HL-60/S4 (cell line): ENCODE results near the gene DLG1.

ENCODE experiments used
- in situ Hi-C: fragments of 300-500 bp; cut with MboI; formaldehyde crosslinking; loops from 2 replicates; pipeline ENCODE4 v1.14.3; 2022; ENCODE audit warnings: low sequenced_read_pairs

The DLG1 gene

GRCh38 chr3:197320582-197320981 is 22.2 kb upstream of the DLG1 start:
- in situ Hi-C loops = no loop called here

DNA sequence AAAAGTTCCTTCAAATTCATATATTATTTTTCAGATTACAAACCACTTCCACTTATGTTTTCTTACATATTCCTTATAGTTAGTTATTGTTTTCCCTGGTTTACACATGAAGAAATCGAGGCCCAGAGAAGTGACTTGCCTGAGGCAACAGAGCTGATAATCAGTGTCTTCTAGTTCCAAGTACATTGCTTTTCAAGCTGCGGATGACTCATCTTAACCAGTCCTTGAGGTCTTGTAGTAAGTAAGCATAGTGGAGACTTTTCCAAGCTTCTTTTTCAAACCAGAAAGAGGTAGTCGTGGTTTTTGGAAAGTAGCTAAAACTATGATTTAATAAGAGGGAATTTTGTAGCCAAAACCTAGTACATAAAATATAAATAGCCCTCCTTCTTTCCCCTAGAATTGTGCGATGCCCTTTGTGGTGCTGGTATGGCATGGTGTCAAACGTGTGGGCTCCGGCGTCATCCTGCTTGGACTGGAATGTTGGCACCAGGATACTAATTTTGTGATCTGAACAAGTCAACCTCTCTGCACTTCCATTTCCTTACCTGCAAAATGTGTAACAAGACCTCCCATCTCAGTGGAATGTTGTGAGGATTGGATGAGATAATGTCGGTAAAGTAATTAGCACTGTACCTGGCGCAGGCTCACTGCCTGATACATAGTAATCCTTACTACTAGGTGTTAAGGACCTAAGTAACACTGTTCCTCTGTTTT is 19.0 kb upstream of the DLG1 start:
- in situ Hi-C loops = no loop called here

GRCh38 chr3:197312431-197312830 is 14.0 kb upstream of the DLG1 start:
- in situ Hi-C loops = no loop called here

DNA sequence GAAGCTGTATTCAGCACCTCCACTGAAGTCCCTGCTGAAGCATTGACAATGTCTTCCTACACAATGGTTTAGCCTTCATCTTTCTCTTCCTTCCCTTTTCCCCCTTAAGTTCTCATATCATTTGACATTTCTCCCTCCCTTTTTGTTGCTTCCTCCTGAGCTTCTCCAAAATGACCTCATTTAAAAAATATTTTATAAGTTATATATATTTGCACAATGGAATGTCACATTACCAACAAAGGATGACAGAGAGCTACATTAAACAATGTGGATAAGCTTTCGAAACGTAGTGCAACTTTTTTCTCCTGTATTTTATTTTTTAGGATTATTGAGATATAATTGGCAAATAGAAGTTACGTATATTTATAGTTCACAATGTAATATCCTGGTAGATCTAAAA is 13.2 kb upstream of the DLG1 start:
- in situ Hi-C loops = no loop called here

GRCh38 chr3:197309528-197310361 is 11.3 kb upstream of the DLG1 start:
- in situ Hi-C loops = no loop called here

GRCh38 chr3:197308591-197308990 is 10.2 kb upstream of the DLG1 start:
- in situ Hi-C loops = no loop called here

GRCh38 chr3:197306374-197307086 is 8.1 kb upstream of the DLG1 start:
- in situ Hi-C loops = no loop called here

DNA sequence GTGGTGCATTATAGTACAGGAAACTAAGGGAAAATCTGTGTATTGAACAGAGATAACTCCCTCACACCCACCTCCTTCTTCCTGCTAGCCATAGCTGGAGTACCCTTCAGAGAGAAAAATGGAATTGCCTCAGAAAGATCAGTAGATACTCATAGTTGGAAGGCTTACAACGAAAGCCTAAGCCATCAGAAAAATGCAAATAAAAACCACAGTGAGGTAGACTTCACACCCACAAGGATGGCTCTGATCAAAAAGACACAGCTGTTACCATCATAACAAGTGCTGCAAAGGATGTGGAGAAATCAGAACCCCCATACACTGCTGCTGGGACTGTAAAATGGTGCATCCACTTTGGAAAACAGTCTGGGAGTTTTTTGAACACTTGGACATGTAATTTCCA is 7.4 kb upstream of the DLG1 start:
- in situ Hi-C loops = no loop called here

DNA sequence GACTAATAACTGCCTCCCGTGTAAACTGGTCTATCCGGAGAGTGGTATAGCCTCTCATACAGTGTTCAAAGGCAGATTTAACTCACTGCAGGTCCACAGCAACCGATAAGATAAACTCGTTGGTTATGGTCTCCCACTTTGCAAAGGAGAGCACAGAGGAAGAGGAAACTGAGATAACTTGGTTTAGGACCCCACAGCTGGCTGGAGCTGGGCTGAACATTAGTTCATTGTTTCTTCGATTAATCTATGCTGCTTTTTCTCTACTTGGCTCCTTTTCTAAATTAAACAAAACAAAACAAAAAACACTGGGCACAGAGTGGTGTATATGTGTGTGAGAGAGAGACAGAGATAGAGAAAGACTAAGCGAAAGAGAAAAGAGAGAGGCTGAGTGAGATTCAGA is 5.0 kb upstream of the DLG1 start:
- in situ Hi-C loops = no loop called here

- in situ Hi-C loops = no loop called here
Measured at GRCh38 chr3:197302696-197303341, 4.4 kb upstream of the DLG1 start.

GRCh38 chr3:197302033-197302432 is 3.6 kb upstream of the DLG1 start:
- in situ Hi-C loops = no loop called here

- in situ Hi-C loops = no loop called here
Measured at GRCh38 chr3:197300361-197300760, 1.9 kb upstream of the DLG1 start.

GRCh38 chr3:197298945-197299854 is 788 bp upstream of the DLG1 start:
- in situ Hi-C loops = no loop called here

- in situ Hi-C loops = no loop called here
Measured at GRCh38 chr3:197297476-197298340, 704 bp downstream of the DLG1 start.

DNA sequence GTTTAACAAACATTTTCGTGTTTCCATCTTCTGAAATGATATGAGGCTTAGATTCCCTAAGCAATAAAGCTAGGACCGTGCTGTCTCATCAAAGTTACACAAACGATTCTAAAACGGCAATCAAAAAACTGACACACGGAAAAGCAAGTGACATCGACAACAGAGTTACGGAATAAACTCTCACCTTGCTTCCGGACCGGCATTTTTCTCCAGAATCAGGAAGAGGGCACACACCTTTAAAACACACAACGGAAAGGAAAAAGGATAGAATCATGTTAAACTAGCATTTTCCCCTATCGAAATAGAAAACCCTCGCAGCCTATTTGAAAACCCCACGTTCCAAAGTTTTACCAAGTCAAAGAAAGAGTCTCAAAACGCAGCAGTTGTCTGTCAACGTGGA is 1.4 kb downstream of the DLG1 start:
- in situ Hi-C loops = no loop called here

DNA sequence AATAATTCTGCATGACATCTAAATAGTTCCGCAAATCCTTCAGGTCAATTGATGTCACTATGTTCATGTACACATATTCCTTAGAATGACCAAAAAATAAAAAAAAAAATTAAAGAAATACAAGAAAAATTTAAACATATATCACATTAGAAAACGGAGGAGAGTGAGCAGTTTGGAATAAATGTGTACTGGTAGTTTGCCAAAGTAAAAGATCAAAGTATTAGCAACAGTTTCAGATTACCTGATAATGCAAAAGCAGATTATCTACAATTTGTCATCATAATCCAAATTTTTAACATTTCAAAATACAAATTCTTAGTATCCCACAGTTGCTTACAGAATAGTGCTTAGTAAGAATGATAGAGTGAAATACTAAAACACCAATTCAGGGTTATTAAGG is 1.9 kb downstream of the DLG1 start:
- in situ Hi-C loops = no loop called here

- in situ Hi-C loops = no loop called here
Measured at GRCh38 chr3:197295871-197296270, 2.5 kb downstream of the DLG1 start.

DNA sequence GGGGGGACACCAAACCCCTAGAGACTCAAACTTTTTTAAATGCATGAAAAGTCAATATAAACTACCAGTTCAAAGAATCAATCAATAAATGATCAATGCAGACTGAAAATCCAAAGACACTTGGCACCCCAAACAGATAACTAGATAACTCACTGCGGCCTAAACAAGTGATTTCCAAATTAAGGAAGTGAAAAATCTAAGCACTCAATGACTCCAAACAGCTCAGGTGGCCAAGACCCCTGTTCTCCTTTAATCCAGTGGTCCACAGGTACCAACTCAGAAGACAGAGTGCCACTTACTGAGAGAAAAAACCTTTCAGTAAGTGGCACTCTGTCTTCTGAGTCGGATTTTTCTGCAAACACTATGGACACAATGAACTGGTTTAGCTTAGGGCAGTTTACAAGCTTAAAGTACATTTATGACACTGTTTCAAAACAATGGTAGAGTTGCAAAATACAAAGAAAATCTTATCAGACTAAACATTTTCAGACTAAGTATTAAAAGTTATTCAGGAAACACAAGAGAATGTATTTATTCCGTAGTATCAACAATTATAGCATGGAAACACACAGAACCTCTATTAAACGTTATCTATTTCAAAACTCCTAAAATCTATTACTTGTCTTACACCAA is 4.7 kb downstream of the DLG1 start:
- in situ Hi-C loops = no loop called here

DNA sequence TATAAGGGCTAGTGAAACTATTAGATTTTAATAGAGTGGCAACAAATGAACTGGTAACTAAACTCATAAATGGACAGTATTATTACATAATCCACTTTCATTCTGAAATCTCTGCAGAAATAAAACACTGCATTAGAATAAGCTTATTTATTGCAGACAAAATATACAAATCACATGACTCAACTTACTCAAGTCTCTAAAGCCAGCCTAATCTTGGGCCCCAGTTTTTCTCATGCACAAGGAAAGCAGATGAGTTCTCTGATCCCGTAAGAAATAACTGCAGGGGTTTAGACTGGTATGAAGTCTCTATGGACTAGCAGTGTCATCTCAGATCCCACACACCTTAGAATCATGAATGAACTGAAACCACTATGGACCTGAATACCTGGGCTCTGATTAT is 5.8 kb downstream of the DLG1 start:
- in situ Hi-C loops = no loop called here
